Ureter (tissue), 1 donor: ENCODE data around the gene STXBP4. TPM values are rescaled to one million over a fixed set of nuclear protein-coding genes. Genes with fewer than 3 reads are reported as not detected.

Source experiments
- total RNA-seq: library from RNA; stranded (reverse); gene quantifications from one replicate; pipeline ENCODE4 v1.2.4, GENCODE V29; 2023
- donor health status: DM: yes; HTN: yes; CAD: no.

The STXBP4 gene
- total RNA-seq, 1 donor from 2014 or later = 19.3 TPM

Other genes with a start within 250 kb of the STXBP4 start
- 55.7 TPM for gene TOM1L1, start 67.9 kb upstream of the STXBP4 start, total RNA-seq
- 40.4 TPM for gene COX11, start 111 bp upstream of the STXBP4 start, total RNA-seq